Fibroblast of villous mesenchyme (primary cell): ENCODE data around the gene HS3ST5. TPM values are rescaled to one million over a fixed set of nuclear protein-coding genes. Genes with fewer than 3 reads are reported as not detected.
"Not testable (repeated sequence)": the region's sequence is repeated elsewhere in the genome, so short reads cannot be mapped to it uniquely, and the experiment has no call there.

ENCODE experiments used
- DNase-seq: peaks from one replicate; pipeline ENCODE4 v3.0.0-alpha.2; 2010; ENCODE audit warnings: low read depth
- H3K4me3 ChIP-seq: 2 replicates; pipeline ENCODE4 v1.5.1; 2011; ENCODE audit warnings: low read depth, mild to moderate bottlenecking, low read length
- total RNA-seq: library from RNA; depleted of rRNA; stranded (reverse); fragments of >200 nt; gene quantifications from 2 replicates; pipeline ENCODE4 v1.2.3, GENCODE V29; 2012
- TF ChIP-seq, protein P1 (sequence below): IDR thresholded peaks from 2 replicates; pipeline ENCODE4 v1.5.1; 2012; ENCODE audit warnings: low read depth, mild to moderate bottlenecking, low read length; ENCODE audit not compliant: insufficient read depth

Gene HS3ST5
- total RNA-seq, 1 donor = under 0.01 TPM

GRCh38 chr6:114315831-114316595, 26.8 kb downstream of the HS3ST5 start:
- no peak for DNase-seq
- H3K4me3 ChIP-seq = no peak overlapping the region
- TF ChIP-seq, protein P1, sequence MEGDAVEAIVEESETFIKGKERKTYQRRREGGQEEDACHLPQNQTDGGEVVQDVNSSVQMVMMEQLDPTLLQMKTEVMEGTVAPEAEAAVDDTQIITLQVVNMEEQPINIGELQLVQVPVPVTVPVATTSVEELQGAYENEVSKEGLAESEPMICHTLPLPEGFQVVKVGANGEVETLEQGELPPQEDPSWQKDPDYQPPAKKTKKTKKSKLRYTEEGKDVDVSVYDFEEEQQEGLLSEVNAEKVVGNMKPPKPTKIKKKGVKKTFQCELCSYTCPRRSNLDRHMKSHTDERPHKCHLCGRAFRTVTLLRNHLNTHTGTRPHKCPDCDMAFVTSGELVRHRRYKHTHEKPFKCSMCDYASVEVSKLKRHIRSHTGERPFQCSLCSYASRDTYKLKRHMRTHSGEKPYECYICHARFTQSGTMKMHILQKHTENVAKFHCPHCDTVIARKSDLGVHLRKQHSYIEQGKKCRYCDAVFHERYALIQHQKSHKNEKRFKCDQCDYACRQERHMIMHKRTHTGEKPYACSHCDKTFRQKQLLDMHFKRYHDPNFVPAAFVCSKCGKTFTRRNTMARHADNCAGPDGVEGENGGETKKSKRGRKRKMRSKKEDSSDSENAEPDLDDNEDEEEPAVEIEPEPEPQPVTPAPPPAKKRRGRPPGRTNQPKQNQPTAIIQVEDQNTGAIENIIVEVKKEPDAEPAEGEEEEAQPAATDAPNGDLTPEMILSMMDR = no peak

GRCh38 chr6:114313816-114314215, 29.0 kb downstream of the HS3ST5 start:
- not testable (repeated sequence) for H3K4me3 ChIP-seq

DNA sequence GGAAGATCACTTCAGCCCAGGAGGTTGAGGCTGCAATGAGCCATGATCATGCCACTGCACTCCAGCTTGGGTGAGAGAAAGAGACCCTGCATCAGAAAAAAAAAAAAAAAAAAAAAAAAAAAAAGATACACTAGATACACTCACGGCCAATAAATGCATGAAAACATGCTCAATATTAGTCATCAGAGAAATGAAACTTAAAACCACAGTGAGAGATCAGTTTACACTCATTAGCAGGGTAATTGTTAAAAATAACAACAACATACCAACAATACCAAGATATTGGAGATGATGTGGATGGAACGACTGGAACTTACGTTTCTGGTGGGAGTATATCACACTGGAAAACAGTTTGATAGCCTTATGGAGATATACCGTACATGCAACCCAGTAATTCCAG, 29.9 kb downstream of the HS3ST5 start:
- TF ChIP-seq, protein P1 = no peak
- no peak for DNase-seq
- no peak overlapping the region for H3K4me3 ChIP-seq

More at GRCh38 chr6:114313816-114314215, 29.0 kb downstream of the HS3ST5 start:
- not testable (repeated sequence) for DNase-seq

- no peak overlapping the region for H3K4me3 ChIP-seq
- no peak for DNase-seq
- TF ChIP-seq, protein P1 = no peak
Observed at GRCh38 chr6:114310053-114310452, 32.8 kb downstream of the HS3ST5 start.

DNA sequence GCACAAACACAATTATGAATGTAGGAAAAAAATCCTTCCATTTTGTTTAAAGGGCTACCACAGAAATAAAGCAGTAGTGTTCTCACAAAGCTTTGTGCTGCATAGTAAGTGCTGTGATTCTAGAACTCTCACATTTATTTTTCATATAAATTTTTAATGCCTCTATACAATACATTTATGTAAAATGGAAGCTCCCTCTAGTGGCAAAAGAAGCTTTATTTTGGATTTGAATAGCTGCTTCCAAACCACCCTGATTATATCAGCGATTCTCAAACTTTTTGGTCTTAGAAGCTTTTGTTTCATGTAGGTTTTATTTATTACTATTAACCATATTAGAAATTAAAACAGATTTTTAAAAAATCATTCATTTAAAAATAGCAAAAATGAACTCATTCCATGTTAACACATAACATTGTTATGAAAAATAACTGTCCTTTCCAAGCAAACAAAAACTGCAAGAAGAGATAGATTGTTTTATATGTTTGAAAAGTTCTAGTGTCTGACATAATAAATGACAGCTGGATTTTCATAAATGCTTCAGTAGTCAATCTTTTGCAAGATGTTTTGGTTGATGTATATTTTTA, 38.4 kb downstream of the HS3ST5 start:
- TF ChIP-seq, protein P1 = peak; percentile 43
- DNase-seq = peak; percentile 22
- no peak overlapping the region for H3K4me3 ChIP-seq

- DNase-seq = no peak
- H3K4me3 ChIP-seq = no peak overlapping the region
- TF ChIP-seq, protein P1 = no peak
Observed at GRCh38 chr6:114301596-114302219, 41.1 kb downstream of the HS3ST5 start.

DNA sequence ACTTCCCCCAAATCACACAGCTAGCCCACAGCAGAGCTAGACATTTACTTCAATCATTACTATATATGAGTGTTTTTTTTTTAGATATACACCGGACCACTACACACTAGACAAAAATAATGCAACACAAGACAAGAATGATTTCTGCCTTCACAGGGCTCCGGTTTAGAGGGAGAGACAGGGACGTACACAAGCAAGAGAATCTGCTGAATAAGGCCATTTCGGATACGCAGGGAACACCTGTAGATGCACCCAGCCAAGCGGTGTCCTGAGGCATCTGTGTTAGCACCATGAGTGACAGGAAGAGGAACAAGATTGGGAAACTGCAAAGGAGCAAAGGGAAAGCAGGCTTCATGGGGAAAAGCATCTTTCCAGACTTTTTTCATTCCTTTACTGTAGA, 45.7 kb downstream of the HS3ST5 start:
- TF ChIP-seq, protein P1 = no peak
- no peak overlapping the region for H3K4me3 ChIP-seq
- no peak for DNase-seq
